Muscle of arm (tissue), 12 donors: ENCODE measurements around the gene ACAN. TPM values are rescaled to one million over a fixed set of nuclear protein-coding genes. Genes with fewer than 3 reads are reported as not detected.

ENCODE experiments used
- DNase-seq: peaks from one replicate; pipeline ENCODE4 v3.0.0-alpha.2; 2013
- polyA plus RNA-seq, 12 donors: library from polyadenylated mRNA; unstranded; fragments of 120-200 nt; gene quantifications; one replicate each; pipeline ENCODE4 v1.2.1, GENCODE V29; 2013; ENCODE audit not compliant: insufficient read length in 12 of 12

The ACAN gene
- polyA plus RNA-seq, 12 donors, result 1.3 to 18.6 (median 6.0) TPM; not detected in 1

GRCh38 chr15:88901508-88902220, 98.4 kb downstream of the ACAN start:
- no peak for DNase-seq

DNA sequence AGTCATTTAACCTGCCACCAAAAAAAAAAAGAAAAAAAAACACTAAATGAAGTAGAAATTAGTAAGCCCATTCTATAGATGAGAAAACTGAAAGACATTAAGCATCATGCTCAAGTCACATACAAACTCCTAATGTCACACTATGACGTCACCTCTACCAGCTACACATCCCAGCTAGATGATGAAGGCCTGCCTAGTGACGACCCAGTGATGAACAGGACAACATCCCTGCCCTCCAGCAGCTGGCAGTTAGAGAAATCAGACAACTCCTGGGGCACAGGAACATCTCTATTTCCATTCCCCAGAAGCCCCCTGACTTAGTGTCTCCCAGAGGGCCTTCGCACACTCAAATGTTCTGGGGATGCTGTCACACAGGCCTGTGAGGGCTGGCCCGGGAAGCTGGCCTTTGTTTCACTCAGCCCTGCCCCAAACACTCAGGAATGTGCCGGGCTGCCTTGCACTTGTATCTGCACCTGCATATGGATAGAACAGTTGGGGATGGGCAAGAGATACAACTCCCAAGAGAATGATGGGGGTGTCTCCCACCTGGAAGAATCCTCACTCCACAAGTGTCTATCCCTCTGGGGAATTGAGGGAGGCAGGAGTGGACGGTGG, 99.1 kb downstream of the ACAN start:
- no peak for DNase-seq

DNA sequence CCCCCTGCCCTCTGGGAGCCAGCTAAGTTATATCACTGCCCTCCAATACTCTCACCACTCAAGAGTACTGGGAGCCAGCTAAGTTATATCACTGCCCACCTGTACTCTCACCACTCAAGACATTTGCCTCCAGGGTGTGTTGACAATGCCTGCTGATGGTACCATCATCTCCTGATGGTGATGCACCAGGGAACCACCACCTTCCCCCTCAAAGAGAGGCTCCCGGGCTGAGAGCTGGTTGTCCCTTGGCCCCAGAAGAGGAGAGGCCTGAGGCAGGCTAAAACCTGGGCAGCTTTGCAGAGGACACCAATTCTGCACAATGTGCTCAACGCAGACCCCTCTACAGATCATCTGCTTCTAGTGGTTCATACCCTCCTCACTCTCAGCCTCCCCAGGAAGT, 99.6 kb downstream of the ACAN start:
- DNase-seq, result no peak

GRCh38 chr15:88904257-88904623, 101.0 kb downstream of the ACAN start:
- no peak for DNase-seq

DNA sequence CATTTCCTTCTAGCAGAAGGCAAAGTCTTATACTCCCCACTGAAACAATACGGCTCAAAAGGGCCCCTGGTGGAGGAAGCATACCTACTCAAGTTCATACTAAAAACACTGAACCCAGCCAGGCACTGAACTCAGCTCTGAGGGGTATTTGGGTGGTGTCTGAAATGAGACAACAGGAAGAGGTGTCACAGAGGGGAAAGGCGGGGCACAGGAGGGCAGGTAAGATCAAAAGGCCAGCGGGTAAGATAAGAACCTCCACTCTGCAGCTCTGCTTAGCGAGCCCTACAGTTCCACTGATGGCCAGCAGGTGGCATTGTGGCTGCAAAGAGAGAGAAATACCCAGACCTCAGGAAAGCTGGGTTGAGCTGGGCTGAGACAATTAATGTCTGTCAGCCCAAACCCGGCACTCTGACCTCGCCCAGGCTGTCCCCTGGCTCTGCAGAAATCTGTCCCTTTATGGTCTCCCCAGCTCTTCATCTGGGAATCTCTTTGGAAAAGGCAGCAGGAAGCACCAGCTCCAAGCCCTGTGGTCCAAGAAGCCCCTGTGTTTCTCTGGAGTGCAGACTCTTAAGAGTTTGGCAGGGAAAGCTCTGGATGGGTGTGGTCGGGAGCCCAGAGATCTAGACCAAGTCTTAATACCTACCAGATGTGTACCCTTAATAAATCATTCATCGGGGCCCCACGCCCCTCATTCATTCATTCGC, 101.5 kb downstream of the ACAN start:
- DNase-seq, result peak; percentile 84

DNA sequence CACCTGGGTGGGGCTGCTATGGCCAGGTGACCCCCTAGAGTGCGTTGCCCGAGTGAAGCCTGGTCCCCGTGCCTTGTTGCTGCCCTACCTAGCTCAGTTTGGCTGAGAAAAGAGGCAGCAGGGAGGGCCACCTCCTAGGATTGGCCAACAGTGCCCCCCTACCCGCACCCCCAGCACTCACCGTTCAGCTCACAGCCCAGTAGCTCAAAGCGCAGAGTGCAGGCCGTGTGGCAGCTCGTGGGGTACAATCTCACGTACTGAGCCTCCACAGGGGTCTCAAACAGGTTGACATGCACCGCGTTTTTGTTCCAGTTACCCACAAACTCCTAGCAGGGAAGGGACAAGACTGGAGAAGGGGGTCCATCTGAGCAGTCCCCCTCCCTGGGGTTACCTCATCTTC, 102.3 kb downstream of the ACAN start:
- DNase-seq, result no peak

DNA sequence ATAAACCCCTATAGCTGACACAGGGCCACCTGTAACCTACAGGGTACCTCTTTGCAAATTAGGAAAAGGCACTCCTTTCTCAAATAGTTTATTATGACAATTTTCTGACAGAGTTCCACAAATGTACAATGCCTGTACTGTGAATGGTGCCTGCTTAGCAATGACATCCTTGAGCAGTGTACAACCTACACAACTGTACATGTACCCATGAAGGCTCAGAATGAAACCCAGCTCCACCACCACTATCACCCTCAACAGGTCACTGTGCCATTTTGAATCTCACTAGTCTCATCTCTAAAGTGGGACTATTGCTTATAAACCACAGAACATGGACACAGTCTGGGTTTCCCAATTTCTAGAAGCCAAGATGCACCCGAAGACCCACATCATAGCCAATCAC, 102.9 kb downstream of the ACAN start:
- no peak for DNase-seq

- DNase-seq, result no peak
Measured at GRCh38 chr15:88906551-88906950, 103.3 kb downstream of the ACAN start.

- no peak for DNase-seq
Measured at GRCh38 chr15:88907111-88907510, 103.9 kb downstream of the ACAN start.

DNA sequence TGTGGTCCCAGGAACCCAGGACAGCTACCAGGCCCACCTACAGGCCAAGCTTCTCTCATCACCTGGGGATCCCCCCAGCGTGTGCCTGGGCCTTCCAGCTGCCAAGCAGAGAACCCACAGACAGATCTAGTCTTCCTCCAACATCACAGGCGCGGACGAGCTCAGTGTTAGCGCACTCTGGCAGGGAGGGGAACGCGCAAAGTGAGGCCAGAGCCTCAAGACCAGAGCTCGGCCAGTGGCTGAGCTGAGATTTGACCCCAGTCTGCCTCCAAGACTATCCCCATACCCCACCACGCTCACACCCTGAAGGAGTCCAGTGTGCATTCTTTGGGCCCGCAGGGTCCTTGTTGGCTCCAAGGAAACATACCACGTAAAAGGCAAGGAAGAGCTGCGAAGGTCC, 104.9 kb downstream of the ACAN start:
- no peak for DNase-seq

GRCh38 chr15:88908697-88909621, 105.7 kb downstream of the ACAN start:
- no peak for DNase-seq

DNA sequence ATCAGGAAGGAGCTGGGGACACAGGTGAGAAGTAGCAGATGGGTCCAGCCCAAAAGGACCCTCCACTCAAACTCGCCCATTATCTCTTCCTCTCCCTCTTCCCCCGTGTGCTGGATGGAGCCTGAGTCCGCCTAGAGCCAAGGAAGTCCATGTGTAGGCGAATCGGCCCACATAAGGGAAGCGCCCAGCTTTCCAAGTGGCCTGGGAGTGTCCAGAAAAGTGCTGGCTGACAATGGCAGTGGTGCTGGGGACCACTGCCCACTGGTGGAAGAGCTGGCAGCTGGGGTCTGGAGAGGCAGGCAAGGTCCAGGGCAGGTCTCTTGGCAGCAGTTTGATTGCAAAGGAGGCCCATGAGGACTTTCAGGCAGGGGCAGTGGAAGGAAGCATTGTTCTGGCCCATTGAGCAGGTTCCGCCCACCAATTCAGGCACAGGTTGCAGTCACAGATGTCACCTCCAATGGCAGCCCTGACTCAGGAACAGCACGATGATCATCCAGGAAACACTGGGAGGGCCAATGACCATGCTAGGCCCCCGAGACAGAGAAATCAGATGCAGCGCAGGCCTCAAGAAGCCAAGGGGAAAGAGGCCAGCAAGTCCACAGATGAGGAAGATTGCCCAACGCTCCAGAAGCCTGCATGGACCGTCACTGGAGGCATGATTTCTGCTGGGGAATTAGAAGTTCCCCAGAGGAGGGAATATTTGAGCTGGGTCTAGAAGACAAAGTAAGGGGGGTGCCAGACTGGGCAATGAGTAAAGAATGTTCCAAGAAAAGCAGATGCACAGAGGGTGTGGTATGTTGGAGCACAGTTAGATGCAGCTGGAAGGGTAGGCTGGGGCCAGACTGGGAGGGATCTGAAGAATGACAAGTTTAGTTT, 107.0 kb downstream of the ACAN start:
- DNase-seq, result no peak

DNA sequence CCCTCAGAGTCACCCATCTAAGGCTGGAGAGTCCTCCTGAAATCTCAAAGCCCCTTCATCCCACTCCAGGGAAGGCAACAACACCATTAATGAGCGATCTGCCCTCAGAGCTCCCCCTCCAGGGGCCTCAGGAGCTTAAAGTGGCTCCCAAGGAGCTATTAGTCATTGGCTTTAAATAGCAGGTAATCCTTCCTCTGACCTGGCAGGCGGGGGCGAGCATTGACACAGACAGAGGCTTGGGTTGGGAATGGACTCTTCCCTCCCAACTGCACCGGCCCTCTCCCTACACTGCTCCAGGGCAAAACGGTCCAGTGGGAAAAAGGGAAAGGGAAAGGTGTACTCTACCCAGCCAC, 108.5 kb downstream of the ACAN start:
- DNase-seq, result no peak

- DNase-seq, result no peak
Measured at GRCh38 chr15:88912500-88912921, 109.3 kb downstream of the ACAN start.

DNA sequence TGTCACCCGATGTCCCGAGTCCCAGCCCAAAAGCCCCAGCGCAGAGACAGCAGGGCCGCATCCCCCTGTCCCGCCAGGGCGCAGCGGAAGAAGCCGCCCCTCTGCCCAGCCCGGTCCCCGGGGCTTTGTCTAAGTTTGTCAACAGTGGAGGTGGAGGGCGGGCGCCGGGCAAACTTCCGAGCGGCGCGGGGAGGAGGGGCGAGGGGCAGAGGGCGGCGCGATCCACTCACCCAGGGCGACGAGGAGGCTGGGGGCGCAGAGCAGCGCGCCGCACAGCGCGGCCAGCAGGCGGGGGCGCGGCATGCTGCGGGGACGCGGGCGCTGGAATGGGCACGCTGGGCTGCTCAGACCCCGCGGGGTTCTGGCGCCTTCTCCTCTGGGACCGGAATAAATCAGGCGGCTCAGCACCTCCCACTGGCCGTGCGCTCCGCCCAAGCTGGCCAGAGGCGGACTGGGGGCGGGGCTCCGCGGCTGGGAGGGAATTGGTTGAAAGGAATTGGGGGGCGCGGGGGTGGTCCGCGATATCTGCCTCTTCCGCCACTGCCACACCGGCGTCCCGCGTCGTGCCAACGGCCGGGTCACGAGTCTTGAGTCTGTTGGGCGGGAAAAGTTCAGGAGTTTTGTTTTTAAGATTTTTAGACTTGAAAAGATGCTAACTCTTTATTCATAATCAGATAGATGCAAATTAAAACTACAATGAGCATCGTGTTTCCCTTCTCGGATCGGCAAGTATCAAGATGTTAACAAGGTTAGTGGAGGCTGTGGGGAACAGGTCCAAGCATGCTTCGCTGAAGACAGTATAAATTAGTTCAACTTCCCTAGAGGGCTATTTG, 110.0 kb downstream of the ACAN start, which contains the start of gene MFGE8:
MFGE8 (minus strand) TSS at position 363 of the 833 bp plus-strand sequence; CDS start at position 303, 60 bp downstream.
- peak; percentile 73 for DNase-seq

GRCh38 chr15:88913850-88914169, 110.6 kb downstream of the ACAN start:
- no peak for DNase-seq

DNA sequence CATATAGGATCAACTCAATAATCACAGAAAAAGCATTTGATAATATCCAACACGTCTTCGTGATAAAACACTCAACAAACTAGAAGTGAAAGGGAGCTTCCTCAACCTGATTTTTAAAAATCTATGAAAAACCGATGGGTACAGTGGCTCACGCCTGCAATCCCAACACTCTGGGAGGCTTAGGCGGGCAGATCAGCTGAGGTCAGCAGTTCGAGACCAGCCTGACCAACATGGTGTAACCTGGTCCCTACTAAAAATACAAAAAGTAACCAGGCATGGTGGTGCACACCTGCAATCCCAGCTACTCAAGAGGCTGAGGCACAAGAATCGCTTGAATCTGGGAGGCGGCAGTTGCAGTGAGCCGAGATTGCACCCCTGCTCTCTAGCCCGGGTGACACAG, 112.1 kb downstream of the ACAN start:
- no peak for DNase-seq

DNA sequence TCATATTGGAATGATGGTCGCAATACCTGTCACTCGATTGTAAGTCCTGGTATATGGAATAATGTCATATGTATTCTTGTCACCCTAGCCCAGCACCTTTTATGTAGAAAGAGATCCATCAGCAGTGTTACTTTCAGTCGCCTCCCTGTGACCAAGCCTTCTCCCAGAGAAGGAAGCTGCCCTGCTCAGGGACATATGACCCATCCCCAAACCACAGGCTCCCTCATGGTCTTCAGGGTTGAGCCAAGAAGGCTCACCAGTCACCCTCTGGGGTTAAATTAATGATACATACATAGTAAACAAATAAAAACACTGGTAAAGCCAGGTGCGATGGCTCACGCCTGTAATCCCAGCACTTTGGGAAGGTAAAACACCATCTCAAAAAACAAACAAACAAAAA, 114.5 kb downstream of the ACAN start:
- no peak for DNase-seq

GRCh38 chr15:88918738-88919137, 115.5 kb downstream of the ACAN start:
- DNase-seq, result no peak

- no peak for DNase-seq
Measured at GRCh38 chr15:88920186-88920891, 117.1 kb downstream of the ACAN start.
